HG03039 (cell line): ENCODE results near the gene SEC16A.

Experiments
- ATAC-seq: cut with Tn5 transposase; IDR thresholded peaks from one replicate; pipeline ENCODE4 v1.9.1; 2021; ENCODE audit warnings: mild to moderate bottlenecking, moderate library complexity; ENCODE audit not compliant: unreplicated experiment

SEC16A gene

GRCh38 chr9:136482793-136483588 is at the start of gene SEC16A:
Gene SEC16A, minus strand, starts transcription at chr9:136483040. Its CDS starts 5,425 bp downstream, at chr9:136477615.
- ATAC-seq: peak; percentile 46

- ATAC-seq: no peak
Observed at GRCh38 chr9:136531904-136532798, 49.3 kb upstream of the SEC16A start.

GRCh38 chr9:136531186-136531903 is 48.5 kb upstream of the SEC16A start:
- ATAC-seq: no peak

GRCh38 chr9:136530461-136531089 is 47.7 kb upstream of the SEC16A start:
- ATAC-seq: no peak

GRCh38 chr9:136529516-136530460 is 46.9 kb upstream of the SEC16A start:
- no peak for ATAC-seq

GRCh38 chr9:136528716-136529341 is 46.0 kb upstream of the SEC16A start:
- no peak for ATAC-seq

GRCh38 chr9:136527721-136528710 is 45.2 kb upstream of the SEC16A start:
- ATAC-seq: no peak

- no peak for ATAC-seq
Observed at GRCh38 chr9:136527131-136527530, 44.3 kb upstream of the SEC16A start.

GRCh38 chr9:136526625-136527066 is 43.8 kb upstream of the SEC16A start:
- ATAC-seq: no peak

- no peak for ATAC-seq
Observed at GRCh38 chr9:136525841-136526499, 43.1 kb upstream of the SEC16A start.

- no peak for ATAC-seq
Observed at GRCh38 chr9:136525207-136525606, 42.4 kb upstream of the SEC16A start.

GRCh38 chr9:136522314-136523237 is 39.7 kb upstream of the SEC16A start:
- ATAC-seq: no peak

- no peak for ATAC-seq
Observed at GRCh38 chr9:136521537-136521936, 38.7 kb upstream of the SEC16A start.

GRCh38 chr9:136520053-136520540 is 37.3 kb upstream of the SEC16A start:
- no peak for ATAC-seq

- no peak for ATAC-seq
Observed at GRCh38 chr9:136519263-136520052, 36.6 kb upstream of the SEC16A start.
